Activated naive CD4-positive, alpha-beta T cell treated with anti-CD3 and anti-CD28 coated beads, Interleukin-2, amount 50 U/mL, for 16 hours (primary cell): ENCODE measurements around the gene CEBPA.
"Not testable (repeated sequence)": the region's sequence is repeated elsewhere in the genome, so short reads cannot be mapped to it uniquely, and the experiment has no call there.

Source experiments
- DNase-seq: peaks from one replicate; pipeline ENCODE4 v3.0.0-alpha.2; 2020

The CEBPA gene

DNA sequence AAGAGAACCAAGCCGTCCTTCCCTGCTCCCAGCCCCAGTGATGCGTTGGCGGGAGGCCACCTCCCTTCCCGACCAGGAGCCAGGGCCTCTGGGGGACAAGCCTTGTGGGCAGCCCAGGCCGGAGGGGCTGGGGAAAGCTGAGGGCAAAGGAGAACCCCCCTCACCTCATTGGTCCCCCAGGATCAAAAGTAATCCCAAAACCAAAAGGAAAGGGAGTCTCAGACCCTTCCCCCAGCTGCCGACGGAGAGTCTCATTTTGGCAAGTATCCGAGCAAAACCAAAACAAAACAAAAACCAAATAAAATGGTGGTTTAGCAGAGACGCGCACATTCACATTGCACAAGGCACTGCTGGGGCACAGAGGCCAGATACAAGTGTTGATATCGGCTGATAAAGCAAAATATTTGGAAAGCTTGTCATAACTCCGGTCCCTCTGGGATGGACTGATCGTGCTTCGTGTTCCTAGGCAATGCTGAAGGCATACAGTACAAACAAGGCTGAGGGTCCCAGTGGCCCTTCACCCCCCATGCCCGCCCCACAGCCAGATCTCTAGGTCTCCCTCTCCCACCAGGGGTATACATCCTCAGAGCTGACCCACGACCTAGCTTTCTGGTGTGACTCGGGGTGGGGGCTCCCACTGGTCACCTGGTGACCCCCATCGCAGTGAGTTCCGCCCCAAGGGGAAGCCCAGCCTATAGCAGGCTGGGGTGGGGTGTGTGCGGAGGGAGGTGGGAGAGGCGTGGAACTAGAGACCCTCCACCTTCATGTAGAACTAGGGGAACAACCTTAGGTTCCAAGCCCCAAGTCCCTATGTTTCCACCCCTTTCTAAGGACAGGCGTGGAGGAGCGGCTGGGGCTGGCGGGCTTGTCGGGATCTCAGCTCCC, 2.1 kb downstream of the CEBPA start:
- no peak for DNase-seq

DNA sequence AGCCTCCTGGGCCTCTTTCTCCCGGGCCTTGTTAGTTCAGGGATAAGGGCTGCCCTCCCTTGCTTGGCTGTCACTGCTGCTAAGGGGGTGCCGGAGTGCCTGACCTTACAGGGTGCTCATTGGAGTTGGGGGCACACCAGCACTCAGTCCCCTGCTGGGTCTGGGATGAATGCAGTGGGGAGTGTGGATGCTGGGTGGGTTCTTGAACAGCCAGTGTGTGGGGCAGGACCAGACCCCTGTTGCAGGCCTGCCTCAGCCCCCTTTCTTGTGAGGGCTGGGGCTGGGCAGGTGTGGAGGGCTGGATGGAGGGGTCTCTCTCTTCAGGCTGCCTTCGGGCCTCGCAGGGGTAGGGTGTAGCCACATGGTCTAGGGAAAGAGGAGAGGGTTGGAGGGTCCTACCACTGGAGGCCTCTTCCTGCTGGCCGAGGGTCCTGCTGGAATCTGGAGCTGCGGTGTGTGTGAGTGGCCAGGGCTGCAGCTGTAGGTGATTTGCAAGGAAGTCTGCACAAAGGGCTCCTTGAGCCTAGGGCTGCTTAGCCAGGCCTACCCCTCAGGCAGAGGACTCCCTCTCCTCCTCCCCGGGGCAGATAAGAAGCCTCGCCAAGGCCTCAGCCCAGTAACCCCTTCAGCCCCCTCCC, 3.2 kb downstream of the CEBPA start:
- DNase-seq, result no peak

DNA sequence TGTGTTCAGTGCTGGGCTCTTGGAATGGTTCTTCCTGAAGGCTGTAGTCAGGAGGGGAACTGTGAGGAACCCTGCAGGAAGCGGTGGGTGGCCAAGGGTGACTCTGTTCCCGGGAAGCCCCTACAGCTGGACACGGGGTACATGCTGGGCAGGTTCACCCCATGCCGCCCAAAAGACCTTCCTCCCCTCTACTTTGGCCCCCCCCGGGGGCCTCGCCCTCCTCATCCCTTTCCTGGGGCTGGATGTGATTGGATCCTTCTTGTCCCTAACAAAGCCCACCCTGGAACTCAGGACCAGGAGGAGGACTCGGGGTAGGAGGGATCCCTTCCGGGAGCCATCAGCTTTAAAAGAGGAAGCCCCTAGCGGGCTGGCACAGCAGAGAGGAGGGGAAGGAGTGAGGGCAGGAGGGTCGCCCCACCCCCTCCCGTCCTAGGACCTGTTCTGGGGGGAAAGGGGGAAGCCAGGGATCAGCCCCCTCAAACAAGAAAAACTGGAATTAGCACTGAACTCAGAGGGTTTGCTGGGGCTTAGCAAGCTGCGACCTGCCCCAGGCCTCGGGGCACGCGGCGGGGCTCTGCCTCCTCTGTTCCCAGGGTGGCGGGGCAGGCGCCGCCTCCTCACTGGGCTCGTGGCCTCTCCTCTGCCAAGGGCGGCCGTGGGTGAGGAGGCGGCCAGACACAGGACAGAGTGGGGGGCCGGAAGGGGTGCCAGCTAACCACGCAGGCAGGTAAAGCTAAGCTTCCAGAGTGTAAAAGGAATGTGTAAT, 4.0 kb downstream of the CEBPA start:
- no peak for DNase-seq

DNA sequence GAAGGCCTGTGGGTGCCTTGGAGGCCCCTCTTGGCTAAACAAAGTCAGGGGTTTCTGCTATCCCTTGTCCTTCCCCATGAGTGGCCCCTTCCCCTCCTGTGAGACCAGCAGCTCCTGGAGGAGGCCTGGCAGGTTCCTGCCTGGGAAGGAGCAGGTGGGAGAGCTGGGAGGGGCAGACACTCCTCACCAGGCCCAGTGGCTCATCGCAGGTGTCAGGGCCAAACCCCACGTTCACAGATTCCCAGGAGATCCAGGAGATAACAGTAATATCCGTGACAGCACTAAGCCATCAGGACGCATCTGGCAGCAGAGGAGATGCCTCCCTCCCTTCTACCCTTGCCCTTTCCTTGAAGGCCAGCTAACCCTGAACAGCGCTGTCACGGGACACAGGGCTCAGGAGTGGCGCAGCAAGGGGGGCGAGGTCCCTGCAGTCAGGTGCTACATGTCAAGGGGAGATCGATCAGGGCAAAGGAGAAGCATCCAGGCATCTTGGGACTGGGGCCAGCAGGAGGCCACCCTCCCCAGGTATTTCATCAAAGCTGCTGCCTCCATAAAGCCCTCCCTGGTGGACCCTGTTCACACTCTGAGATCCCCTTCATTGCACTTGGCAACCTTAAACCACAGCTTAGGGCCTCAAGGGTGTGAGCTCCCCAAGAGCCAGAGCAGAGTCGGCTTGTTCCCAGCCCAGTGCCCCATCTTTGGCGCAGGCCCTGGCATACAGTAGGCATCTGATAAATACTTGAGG, 4.8 kb downstream of the CEBPA start:
- DNase-seq, result no peak

DNA sequence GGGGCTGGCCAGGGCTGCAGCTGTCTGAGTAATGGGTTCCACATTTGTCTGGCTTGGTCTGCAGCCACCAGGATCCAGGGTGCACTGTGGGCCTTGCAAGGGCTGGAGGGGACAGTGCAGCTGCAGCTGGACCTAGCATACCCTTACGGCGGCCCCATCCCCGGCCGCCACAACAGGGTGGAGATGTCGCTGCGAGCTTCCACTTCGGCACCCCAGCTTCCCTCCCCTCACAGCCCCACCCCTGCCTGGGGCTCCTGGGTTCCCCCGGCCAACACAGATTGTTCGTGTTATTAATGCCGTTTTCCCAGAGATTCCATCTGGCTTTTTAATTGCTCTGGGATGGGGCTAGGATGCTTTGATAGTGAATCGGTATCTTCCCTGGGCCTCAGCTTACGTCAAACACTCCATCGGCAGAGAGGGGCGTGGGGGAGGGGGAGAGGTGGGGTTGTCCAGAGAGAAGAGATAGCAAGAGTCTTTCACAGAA, 5.8 kb downstream of the CEBPA start:
- no peak for DNase-seq

DNA sequence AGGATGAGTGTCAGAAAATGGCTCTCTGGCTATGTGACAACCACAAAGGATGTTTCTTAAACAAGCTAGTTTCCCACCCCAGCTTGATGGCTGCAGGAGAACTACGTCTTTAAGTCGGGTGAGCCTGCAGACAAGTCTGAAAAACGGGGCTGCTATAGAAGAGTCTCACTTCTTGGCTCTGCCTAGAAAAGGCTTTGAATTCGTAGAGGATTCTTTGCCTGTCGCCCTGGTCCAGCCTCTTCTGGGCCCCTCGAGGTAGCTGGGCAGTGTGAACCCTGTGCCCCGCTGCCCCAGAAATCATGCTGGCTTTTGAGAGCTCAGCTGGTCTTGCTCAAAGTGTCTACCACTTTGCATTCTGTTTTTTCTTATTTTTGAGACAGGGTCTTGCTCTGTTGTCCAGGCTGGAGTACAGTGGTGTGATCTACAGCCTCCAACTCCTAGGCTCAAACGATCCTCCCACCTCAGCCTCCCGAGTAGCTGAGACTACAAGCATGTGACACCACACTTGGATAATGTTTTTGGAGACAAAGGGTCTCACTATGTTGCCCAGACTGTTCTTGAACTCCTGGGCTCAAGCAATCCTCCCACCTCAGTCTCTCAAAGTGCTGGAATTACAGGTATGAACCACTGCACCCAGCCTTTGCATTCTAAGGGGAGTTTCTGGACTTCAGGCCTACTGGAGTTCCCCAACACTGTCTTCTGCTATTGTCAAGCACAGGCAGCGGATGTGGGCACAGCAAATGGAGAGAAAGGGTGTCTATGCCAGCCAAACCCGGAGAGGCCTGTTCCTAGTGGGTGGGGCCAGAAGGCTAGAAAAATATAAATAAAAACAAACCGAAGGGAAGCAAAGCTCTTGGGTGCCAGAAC, 6.5 kb downstream of the CEBPA start:
- DNase-seq, result no peak

DNA sequence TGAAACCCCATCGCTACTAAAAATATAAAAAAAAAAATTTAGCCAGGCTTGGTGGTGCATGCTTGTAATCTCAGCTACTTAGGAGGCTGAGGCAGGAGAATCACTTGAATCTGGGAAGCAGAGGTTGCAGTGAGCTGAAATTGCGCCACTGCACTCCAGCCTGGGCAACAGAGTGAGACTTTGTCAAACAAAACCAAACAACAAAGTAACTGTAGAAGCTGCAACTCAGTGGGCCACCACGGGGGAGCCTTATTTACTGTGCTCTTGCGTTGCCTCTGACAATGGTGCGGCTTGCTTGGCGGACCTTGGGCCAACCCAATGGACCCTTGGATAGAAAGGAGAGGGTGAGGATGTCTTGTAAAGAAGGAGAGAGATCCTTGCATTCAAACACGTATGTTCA, 7.3 kb downstream of the CEBPA start:
- DNase-seq, result not testable (repeated sequence)

DNA sequence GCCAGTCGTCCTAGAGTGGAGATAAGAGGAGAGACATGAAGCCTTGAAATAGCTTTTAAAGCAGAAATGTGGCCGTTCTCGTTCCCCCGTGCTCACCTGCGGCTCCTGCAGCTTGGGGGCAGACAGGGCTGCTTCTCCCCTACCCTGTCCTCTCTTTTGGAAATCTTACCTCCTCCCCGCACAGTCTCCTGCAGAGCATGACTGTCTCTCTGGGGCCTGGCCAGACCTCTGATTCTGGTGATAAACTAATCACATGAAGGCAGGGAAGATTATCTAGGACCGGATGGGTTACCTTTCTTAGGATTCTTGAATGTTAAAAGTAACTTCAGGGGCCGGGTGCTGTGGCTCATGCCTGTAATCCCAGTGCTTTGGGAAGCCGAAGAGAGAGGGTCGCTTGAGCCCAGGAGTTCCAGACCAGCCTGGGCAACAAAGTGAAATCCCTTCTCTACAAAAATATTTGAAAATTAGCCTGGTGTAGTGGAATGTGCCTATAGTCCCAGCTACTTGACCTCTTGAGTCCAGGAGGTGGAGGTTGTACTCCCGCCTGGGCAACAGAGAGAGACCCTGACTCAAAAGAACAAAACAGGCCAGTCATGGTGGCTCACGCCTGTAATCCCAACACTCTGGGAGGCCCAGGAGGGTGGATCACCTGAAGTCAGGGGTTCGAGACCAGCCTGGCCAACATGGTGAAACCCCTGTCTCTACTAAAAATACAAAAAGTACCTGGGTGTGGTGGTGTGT, 8.1 kb downstream of the CEBPA start:
- no peak for DNase-seq

DNA sequence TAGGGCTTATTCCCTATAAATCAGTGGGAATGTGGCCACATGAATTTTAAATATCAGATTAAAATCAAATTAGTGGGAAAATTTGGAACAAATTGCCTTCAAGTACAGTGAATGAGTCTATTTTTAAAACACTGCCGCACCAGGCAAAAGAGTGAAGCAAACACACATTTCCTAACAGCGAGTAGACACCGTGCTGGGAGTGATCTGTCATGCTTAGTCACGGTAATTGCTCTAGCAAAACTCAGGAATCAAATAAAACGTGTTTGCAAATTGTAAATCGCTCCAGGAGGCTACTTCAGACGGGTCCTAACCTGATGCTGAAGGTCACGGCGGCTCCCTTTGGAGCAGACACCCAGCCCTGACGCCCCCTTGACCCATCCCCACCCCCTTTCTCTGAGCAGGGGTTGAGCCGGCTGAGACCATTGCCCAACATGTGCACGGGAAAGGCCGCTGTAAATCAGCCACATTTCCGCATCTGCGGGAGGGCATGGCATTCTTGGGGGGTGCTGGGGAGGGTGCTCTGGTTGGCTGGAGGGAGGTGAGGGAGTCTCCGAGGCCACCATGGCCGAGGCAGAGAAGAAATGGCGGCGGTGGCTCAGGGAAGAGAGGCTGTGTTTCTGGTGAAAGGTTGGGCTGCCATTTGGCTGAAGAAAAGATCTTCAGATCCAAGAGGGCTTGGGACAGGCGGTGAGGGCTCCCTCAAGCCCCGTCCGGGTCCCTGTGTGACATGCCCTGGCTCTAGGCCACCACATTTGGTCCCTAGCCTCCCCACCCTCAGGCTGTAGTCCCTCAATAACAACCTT, 8.9 kb downstream of the CEBPA start:
- DNase-seq, result no peak

DNA sequence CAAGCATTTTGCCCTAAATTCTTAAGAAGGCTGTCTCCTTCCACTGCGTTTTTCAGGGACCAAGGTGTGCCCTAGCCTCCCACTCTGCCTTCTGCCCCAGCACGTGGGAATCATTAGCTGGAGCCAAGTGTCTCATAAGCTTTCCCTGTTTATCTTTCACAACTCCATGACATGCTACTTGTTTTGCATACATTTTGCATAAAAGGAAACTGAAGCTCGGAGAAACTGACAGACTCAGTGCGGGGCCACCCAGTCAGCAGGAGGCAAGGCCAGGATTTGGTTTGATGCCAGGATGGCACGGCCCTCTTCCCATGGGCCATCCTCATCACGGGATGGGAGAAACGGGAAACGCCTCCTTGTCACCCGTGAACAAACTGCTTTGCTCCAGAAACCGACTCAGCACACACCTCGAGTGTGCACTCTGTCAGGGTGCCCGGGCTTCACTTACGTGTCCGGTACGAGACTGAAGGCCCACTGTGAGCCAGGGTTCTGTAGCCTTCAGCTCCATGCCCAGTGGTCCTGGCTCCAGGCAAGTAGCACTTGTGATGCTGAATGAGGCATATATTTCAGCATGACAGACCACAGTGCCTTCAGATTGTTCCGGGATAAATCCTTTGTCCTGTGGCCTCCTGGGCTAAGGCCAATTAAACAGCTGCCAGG, 9.6 kb downstream of the CEBPA start:
- DNase-seq, result no peak

DNA sequence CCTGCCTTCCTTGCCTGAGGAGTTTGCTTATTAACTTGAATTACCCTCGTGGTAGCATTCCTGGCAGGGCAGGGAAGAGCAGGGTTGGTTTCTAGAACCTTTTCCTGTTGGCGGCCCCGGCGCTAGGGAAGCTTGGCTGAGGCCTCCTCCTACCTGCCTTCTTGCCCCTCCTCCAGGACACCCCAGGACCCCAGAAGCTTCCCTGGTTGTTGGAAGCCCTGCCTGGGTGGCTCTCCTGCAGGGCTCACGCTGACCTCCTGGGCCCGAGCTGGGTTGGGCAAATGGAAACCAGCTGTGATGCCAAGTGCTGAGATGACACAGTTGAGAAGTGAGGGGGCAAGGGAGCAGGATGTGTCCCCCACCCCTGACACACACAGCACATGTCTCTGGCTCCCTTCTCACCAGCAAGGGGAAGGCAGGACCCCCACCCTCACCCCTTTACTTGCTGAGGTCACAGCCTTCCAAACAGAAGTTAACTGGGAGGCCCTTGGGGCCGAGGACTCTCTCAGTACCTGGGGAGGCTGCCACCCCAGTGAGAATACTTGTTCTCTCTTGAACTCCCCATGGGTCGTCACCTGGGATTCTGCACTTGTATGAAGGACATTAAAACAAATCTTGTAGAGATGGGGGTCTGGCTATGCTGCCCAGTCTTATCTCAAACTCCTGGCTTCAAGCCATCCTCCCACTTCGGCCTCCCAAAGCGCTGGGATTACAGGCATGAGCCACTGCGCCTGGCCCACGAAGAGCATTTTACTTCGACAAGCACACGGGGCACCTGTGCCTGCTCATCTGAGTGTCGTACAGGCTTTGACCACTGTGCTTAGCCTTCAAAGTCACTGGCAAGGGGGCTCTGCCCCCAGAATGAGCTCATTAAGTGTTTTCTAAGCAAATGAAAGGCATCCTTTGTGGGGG, 10.5 kb downstream of the CEBPA start:
- no peak for DNase-seq

DNA sequence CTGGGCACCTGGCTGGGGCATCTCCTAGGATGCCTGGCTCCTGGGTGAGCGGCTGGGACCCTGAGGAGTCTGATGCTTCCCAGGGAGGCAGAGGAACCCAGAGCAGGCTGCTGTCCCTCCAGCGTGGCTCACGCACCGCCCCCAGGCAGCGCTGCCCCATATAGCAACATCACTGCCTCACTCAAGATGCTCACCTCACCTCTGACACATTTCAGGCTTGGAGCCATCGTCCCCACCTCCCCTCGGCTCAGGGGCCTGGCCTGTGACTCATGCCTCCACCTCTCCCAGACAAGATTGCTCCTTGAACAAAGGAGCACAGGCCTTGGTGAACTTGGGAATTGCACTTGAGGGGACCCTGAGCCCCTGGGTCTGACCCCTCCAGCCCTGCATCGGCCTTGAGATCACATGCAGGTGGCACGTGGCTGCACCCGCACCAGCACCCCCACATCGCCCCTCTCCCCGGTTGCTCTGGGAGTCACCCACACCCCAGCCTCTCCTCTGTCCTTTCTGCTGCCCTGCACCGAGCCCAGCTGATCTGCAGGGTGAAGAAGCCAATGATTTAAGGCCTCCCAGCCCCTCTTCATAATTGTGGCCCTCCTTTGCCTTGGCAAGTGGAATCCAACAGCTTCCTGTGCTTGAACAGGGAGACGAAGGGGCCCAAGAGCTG, 11.2 kb downstream of the CEBPA start:
- no peak for DNase-seq

DNA sequence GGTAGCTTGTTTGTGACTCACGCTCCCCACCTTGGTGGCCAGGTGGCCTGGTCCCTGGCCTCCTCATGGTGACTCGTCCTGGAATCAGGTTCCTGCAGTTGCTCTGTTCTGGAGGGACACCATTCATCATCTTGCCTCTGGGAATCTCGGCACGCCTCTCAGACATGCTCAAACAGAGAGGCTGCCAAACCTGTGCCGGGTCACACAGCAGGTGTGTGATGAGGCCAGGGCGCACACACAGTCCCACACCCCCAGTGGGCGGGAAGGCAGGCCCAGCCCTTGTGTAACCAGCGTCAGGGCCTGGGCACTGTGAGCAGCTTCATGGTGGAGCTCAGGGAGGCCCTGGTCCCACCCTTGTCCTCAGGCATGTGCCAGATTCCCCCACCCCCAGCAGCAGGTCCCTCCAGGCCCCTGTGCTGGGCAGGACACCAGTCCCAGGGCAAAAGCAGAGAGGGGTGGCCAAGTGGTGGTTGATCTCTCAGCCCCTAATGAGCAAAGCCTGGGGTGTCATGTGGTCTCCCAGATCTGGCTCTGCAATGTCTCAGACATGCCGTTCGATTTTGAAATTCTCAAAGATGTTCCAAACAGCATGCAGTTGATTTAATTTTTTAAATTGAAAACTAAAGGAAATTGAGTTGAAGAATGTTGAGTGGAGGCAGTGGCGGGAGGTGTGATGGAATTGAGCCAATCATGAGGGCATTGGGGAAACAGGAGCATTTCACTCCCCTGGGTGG, 12.1 kb downstream of the CEBPA start:
- no peak for DNase-seq

DNA sequence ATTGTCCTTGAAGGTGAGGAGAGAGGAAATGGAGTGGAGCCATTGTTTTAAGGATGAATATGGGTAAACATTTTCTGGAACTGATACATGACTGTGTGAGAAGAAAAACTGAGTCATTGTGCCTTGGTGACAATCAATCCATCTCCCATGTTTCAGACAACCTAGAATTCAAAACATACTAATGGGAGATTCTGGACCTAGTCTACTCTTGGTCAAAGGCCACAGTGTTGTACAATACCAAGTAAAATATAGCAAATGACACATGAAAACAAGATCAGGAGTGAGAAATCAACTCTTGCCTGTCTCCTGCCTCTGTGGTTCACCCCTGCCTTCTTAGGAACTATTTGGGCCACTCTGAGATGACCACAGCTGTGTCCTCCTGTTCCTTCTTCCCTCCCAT, 13.1 kb downstream of the CEBPA start:
- DNase-seq, result no peak

DNA sequence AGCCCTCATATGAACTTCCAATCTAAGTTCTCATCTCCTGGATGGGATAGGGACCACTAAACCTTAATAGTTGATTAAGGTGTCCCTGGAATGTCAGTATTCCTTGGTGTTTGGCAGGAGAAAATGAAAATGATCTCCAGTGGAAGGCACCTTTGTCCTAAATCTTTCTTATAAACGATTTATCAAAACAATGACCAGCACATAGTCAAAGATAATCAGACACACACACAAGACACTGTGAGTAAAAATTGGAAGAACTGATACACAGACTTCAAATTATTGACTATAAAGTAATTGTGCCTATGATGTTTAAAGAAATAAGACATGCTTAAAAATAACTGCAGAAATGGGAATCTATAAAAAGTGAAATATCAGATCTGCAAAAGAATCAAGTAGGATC, 13.7 kb downstream of the CEBPA start:
- no peak for DNase-seq

DNA sequence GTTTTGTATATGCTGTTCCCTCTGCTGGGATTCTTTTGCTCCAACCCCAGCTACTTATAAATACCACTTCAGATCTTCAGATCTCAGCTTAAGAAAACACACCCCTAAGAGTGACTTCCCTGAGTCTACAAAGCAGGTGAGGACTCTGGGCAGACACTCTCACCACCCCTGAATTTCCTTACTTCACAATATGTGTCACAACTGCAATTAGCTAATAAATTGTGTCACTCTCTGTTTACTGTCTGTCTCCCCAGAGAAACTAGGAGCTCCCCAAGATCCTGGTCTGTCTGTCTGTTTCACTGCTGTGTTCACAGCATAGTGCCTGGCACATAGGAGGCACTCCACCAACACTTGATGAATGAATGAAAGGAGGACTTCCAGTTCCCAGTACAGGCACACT, 14.4 kb downstream of the CEBPA start:
- no peak for DNase-seq

DNA sequence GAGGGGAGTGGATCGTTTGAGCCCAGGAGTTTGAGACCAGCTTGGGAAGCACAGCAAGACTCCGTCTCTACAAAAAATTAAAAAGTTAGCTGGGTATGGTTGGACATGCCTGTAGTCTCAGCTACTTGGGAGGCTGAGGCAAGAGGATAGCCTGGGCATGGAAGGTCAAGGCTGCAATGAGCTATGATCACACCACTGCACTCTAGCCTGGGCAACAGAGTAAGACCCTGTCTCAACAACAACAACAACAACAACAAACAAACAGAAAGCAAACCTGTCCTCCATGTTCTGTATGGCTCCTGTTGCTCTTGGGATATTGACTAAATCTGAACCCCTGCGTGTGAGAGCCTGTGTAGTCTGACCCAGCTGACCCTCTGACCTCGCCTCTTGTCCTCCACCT, 14.9 kb downstream of the CEBPA start:
- no peak for DNase-seq
